Measurements from ENCODE around the gene PHYHIPL.

Gene PHYHIPL

DNA sequence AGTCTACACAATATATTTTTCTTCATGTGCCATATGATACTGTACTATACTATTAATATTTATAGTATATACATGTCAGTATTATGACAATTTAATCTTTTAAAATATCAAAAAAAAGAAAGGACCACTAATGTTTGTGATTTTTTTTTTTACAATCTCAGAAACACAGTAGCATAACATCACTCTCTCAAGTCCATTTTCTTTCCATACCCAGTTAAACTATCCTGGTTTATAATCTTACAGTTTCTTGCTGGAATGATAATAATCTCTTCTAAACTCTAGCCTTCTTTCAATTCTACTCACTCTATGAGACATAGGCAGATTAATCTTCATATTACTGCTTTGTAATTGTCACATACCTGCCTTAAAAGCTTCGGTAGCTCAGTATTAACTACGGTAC is 8.9 kb upstream of the PHYHIPL start:
- Histone ChIP-seq H3K4me1 (ENCODE audit: control insufficient read depth, insufficient read depth, low read length) (no peaks in the 10 kb centered on the region), H3K9me3 (ENCODE audit: control insufficient read depth, low read length) (no peaks in the 10 kb centered on the region), H3K36me3 (ENCODE audit: control insufficient read depth, insufficient read depth, low read length) (no peaks in the 10 kb centered on the region), H3K27me3 (ENCODE audit: control insufficient read depth, insufficient read depth, low read length) (no peaks in the 10 kb centered on the region), H3K9ac (ENCODE audit: low read length) (no peak overlapping the region), H3K4me3 (ENCODE audit: low read length) (no peak overlapping the region)

GRCh38 chr10:59172567-59172966 is 3.9 kb upstream of the PHYHIPL start:
- H3K4me3 ChIP-seq (ENCODE audit: low read length): no peak overlapping the region
- peaks cover 24% of the 10 kb centered on the region for H3K27me3 ChIP-seq (ENCODE audit: control insufficient read depth, insufficient read depth, low read length)
- no peaks in the 10 kb centered on the region for H3K9me3 ChIP-seq (ENCODE audit: control insufficient read depth, low read length)
- no peaks in the 10 kb centered on the region for H3K36me3 ChIP-seq (ENCODE audit: control insufficient read depth, insufficient read depth, low read length)
- H3K4me1 ChIP-seq (ENCODE audit: control insufficient read depth, insufficient read depth, low read length): peaks cover 6% of the 10 kb centered on the region
- no peak overlapping the region for H3K9ac ChIP-seq (ENCODE audit: low read length)

DNA sequence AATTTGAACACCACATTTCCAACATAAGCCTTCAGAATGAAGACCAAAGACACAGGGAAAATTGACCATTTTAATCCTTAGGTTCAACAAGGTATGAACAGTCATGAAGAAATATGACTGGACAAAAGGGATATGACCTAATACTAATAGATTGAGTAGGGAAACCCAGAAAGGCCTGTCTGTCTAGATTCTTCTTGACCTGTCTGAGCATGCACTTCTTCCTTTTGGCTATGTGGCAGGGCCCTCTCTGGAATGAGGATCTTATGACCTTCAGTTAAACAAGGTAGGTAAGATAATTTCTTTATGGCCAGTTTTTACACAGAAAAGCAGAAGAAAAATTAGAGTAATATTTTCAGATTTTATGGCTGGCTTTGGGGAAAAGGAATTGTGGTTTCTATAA is 3.0 kb upstream of the PHYHIPL start:
- peaks cover 6% of the 10 kb centered on the region for H3K4me1 ChIP-seq (ENCODE audit: control insufficient read depth, insufficient read depth, low read length)
- H3K9ac ChIP-seq (ENCODE audit: low read length): no peak overlapping the region
- no peaks in the 10 kb centered on the region for H3K9me3 ChIP-seq (ENCODE audit: control insufficient read depth, low read length)
- no peaks in the 10 kb centered on the region for H3K36me3 ChIP-seq (ENCODE audit: control insufficient read depth, insufficient read depth, low read length)
- peaks cover 24% of the 10 kb centered on the region for H3K27me3 ChIP-seq (ENCODE audit: control insufficient read depth, insufficient read depth, low read length)
- no peak overlapping the region for H3K4me3 ChIP-seq (ENCODE audit: low read length)

DNA sequence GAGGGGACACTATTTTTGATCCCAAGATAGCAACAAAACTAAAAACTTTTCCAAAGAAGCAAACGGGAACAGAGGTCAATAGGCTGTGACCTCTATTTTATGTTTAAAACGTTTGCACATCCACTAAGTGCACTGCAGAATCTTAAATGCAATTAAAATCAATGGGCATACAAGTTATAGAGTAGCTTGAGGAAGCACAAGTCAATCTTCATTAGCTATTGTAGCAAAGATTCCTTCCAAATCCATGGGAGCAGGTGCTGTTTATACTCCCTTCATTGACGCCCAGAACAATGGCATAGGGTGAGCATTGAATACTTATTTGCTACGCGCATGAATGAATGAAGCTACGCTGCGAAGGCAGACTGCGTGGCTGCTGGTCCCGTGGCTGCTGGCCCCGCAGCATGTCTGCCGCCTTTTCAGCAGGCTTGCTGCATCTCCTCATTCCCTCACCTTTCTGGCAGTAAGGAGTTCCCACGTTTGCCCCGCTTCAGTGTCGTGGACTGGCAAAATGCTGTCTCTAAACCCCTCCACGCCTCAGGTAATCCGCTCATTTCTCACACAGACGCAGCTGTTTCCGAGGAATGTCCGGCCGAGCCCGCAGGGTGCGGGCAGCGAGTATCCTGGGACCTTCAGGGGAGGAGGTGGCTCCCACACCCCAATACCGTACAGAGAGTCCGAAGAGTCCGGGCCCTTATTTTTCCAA is 754 bp upstream of the PHYHIPL start:
- Histone ChIP-seq H3K9me3 (ENCODE audit: control insufficient read depth, low read length) (no peaks in the 10 kb centered on the region), H3K36me3 (ENCODE audit: control insufficient read depth, insufficient read depth, low read length) (no peaks in the 10 kb centered on the region), H3K4me3 (ENCODE audit: low read length) (no peak overlapping the region), H3K4me1 (ENCODE audit: control insufficient read depth, insufficient read depth, low read length) (peaks cover 6% of the 10 kb centered on the region), H3K9ac (ENCODE audit: low read length) (no peak overlapping the region), H3K27me3 (ENCODE audit: control insufficient read depth, insufficient read depth, low read length) (peaks cover 24% of the 10 kb centered on the region)

GRCh38 chr10:59177031-59177797 is 771 bp downstream of the PHYHIPL start:
- Histone ChIP-seq H3K9me3 (ENCODE audit: control insufficient read depth, low read length) (no peaks in the 10 kb centered on the region), H3K9ac (ENCODE audit: low read length) (no peak overlapping the region), H3K4me1 (ENCODE audit: control insufficient read depth, insufficient read depth, low read length) (peaks cover 6% of the 10 kb centered on the region), H3K4me3 (ENCODE audit: low read length) (no peak overlapping the region), H3K36me3 (ENCODE audit: control insufficient read depth, insufficient read depth, low read length) (no peaks in the 10 kb centered on the region), H3K27me3 (ENCODE audit: control insufficient read depth, insufficient read depth, low read length) (peaks cover 24% of the 10 kb centered on the region)

- no peak overlapping the region for H3K9ac ChIP-seq (ENCODE audit: low read length)
- peaks cover 6% of the 10 kb centered on the region for H3K4me1 ChIP-seq (ENCODE audit: control insufficient read depth, insufficient read depth, low read length)
- H3K4me3 ChIP-seq (ENCODE audit: low read length): no peak overlapping the region
- H3K9me3 ChIP-seq (ENCODE audit: control insufficient read depth, low read length): no peaks in the 10 kb centered on the region
- no peaks in the 10 kb centered on the region for H3K36me3 ChIP-seq (ENCODE audit: control insufficient read depth, insufficient read depth, low read length)
- peaks cover 24% of the 10 kb centered on the region for H3K27me3 ChIP-seq (ENCODE audit: control insufficient read depth, insufficient read depth, low read length)
Measured at GRCh38 chr10:59177836-59178235, 1.4 kb downstream of the PHYHIPL start.

DNA sequence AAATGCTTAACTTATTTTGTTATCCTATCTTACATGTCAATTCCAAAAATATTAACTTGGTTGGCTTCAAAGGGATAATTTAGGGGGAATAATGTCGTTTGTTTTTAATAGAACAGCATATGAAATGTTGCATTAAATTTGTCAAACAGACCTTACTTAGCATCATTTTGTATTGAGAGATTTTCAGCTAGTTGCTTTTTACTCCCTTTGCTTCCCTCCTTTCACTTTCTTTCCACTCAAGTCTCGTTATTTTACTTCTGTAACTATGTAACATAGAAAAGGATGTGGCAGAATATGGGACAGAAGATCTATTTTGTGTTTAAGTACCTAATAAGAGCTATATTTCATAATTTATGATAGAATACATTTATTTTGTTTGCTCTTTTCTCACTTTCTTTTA is 2.6 kb downstream of the PHYHIPL start:
- H3K4me3 ChIP-seq (ENCODE audit: low read length): no peak overlapping the region
- H3K9me3 ChIP-seq (ENCODE audit: control insufficient read depth, low read length): no peaks in the 10 kb centered on the region
- H3K4me1 ChIP-seq (ENCODE audit: control insufficient read depth, insufficient read depth, low read length): peaks cover 6% of the 10 kb centered on the region
- no peak overlapping the region for H3K9ac ChIP-seq (ENCODE audit: low read length)
- H3K36me3 ChIP-seq (ENCODE audit: control insufficient read depth, insufficient read depth, low read length): no peaks in the 10 kb centered on the region
- H3K27me3 ChIP-seq (ENCODE audit: control insufficient read depth, insufficient read depth, low read length): peaks cover 24% of the 10 kb centered on the region

- H3K9ac ChIP-seq (ENCODE audit: low read length): no peak overlapping the region
- H3K4me3 ChIP-seq (ENCODE audit: low read length): no peak overlapping the region
- H3K4me1 ChIP-seq (ENCODE audit: control insufficient read depth, insufficient read depth, low read length): peaks cover 6% of the 10 kb centered on the region
- no peaks in the 10 kb centered on the region for H3K36me3 ChIP-seq (ENCODE audit: control insufficient read depth, insufficient read depth, low read length)
- peaks cover 19% of the 10 kb centered on the region for H3K27me3 ChIP-seq (ENCODE audit: control insufficient read depth, insufficient read depth, low read length)
- no peaks in the 10 kb centered on the region for H3K9me3 ChIP-seq (ENCODE audit: control insufficient read depth, low read length)
Measured at GRCh38 chr10:59180689-59181270, 4.3 kb downstream of the PHYHIPL start.

DNA sequence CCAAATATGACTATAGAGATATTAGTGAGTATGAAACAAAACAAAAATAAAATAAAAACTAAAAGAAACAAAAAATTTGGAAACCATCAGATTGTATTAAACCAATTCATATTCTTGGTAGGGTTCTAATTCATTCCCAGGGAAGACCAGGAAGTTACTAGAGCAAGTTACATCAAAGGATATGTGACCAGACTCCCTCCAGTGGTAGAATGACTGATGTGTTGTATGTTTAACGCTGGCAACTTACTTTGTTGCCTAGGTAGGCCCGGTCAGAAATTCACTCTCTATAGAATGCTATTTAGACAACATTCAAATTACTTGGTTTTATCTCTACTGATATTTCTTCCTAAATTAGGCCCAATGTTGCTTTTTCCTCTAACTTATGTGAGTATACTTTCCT is 5.2 kb downstream of the PHYHIPL start:
- peaks cover 4% of the 10 kb centered on the region for H3K4me1 ChIP-seq (ENCODE audit: control insufficient read depth, insufficient read depth, low read length)
- H3K36me3 ChIP-seq (ENCODE audit: control insufficient read depth, insufficient read depth, low read length): no peaks in the 10 kb centered on the region
- H3K4me3 ChIP-seq (ENCODE audit: low read length): no peak overlapping the region
- no peak overlapping the region for H3K9ac ChIP-seq (ENCODE audit: low read length)
- H3K27me3 ChIP-seq (ENCODE audit: control insufficient read depth, insufficient read depth, low read length): peaks cover 10% of the 10 kb centered on the region
- H3K9me3 ChIP-seq (ENCODE audit: control insufficient read depth, low read length): no peaks in the 10 kb centered on the region

DNA sequence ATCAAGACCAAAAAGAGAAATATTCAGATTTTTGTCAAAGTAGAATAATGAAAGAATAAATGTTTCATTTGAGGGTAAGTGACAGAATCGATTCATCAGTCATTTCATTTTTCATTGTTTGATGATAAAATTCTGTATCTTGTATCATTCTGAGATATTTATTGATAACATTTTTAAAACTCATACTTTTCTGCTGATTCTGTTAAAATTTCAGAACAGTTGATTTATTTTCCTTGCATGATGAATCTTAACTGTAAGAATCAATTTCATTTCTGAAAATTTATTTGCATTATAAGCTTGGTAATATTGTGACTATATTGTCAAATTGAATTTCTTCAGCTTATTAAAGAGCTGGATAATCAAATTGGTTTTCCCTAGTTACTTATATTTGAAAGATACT is 13.9 kb downstream of the PHYHIPL start:
- no peak overlapping the region for H3K9ac ChIP-seq (ENCODE audit: low read length)

DNA sequence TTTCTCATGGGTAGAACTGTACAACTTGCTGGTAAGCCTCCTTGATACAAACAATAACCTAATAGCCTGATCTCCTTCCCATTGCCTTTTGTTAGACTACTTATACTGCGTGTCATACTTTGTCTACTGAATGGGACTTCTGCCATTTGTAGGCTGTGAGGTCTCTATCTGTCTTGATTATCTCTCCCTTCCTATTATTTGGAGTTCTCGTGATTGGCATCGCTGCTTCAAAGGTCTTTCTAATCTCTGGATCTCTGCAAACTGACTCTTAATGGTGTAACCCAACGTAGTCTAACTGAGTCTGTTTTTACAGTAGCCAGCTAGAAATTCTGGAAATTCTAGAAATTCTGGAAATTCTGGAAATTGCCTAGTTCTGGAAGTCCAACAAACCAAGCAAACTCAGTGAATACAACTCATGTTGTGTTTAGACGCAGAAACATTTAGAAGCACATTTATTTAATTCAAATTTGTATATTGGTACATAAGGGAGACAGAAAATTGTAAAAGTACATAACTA is 29.8 kb downstream of the PHYHIPL start:
- H3K36me3 ChIP-seq (ENCODE audit: control insufficient read depth, insufficient read depth, low read length): no peaks in the 10 kb centered on the region
- H3K4me3 ChIP-seq (ENCODE audit: low read length): no peak overlapping the region
- no peaks in the 10 kb centered on the region for H3K4me1 ChIP-seq (ENCODE audit: control insufficient read depth, insufficient read depth, low read length)
- no peaks in the 10 kb centered on the region for H3K9me3 ChIP-seq (ENCODE audit: control insufficient read depth, low read length)
- no peaks in the 10 kb centered on the region for H3K27me3 ChIP-seq (ENCODE audit: control insufficient read depth, insufficient read depth, low read length)
- no peak overlapping the region for H3K9ac ChIP-seq (ENCODE audit: low read length)

More for the DNA sequence above, 13.9 kb downstream of the PHYHIPL start:
- no peaks in the 10 kb centered on the region for H3K4me1 ChIP-seq (ENCODE audit: control insufficient read depth, insufficient read depth, low read length)
- H3K4me3 ChIP-seq (ENCODE audit: low read length): no peak overlapping the region
- H3K36me3 ChIP-seq (ENCODE audit: control insufficient read depth, insufficient read depth, low read length): no peaks in the 10 kb centered on the region
- no peaks in the 10 kb centered on the region for H3K27me3 ChIP-seq (ENCODE audit: control insufficient read depth, insufficient read depth, low read length)
- H3K9me3 ChIP-seq (ENCODE audit: control insufficient read depth, low read length): no peaks in the 10 kb centered on the region

- no peaks in the 10 kb centered on the region for H3K9me3 ChIP-seq (ENCODE audit: control insufficient read depth, low read length)
- H3K4me3 ChIP-seq (ENCODE audit: low read length): no peak overlapping the region
- H3K36me3 ChIP-seq (ENCODE audit: control insufficient read depth, insufficient read depth, low read length): no peaks in the 10 kb centered on the region
- H3K4me1 ChIP-seq (ENCODE audit: control insufficient read depth, insufficient read depth, low read length): no peaks in the 10 kb centered on the region
- no peaks in the 10 kb centered on the region for H3K27me3 ChIP-seq (ENCODE audit: control insufficient read depth, insufficient read depth, low read length)
- no peak overlapping the region for H3K9ac ChIP-seq (ENCODE audit: low read length)
Measured at GRCh38 chr10:59212301-59212798, 35.9 kb downstream of the PHYHIPL start.

All from mucosa of stomach (tissue), 1 donor.